ENCODE measurements around the gene PIP4P1. TPM values are rescaled to one million over a fixed set of nuclear protein-coding genes. Genes with fewer than 3 reads are reported as not detected.
A peak's percentile ranks its signal among the peaks of the same experiment; 100 is the strongest.

PIP4P1 gene
- total and polyA plus RNA-seq, 2 of the 13 experiments (the other 11 are each of a cell fraction or from before 2014, with no cell fraction given) = 33.4 to 47.0 TPM

DNA sequence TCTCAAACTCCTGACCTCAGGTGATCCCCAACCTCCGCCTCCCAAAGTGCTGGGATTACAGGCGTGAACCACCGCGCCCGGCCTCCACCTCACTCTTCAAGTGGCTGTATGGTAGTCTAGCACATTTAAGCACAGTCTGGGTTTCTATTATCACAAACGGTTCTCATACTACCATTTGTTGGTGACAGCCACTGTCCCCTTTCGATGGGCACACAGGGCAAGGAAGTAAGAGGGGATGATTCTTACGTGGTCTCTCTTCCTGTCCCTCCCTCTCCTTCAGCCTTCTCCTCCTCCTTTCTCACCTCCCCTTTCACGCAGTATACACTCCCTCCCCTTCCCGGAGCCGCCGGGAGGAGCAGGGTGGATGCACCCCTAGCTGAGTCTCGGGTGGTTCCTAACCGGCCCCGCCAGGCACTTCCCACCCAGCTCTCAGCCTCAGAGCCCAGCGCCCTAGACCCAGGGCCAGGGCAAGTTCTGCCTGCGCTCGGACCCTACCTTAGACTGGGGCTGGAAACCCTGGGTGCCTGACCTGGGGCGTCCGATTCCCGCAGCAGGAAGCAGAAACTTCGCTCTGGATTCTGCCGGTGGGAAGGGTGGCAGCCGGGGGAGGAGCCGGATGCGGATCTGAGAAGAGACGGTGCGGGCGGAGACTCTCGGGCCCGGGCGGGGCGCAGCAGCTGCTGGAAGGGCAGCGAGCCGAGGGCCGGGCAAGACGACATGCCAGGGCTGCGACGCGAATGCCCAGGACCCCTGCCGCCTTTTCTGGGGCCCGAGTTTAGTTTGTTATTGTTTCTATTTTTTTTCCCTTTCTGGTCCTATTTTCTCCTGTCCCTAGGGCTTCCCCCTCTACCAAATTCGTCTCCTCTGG is 48.1 kb downstream of the PIP4P1 start, which contains the start of gene TEP1 (continued):
- TF ChIP-seq, protein P1, sequence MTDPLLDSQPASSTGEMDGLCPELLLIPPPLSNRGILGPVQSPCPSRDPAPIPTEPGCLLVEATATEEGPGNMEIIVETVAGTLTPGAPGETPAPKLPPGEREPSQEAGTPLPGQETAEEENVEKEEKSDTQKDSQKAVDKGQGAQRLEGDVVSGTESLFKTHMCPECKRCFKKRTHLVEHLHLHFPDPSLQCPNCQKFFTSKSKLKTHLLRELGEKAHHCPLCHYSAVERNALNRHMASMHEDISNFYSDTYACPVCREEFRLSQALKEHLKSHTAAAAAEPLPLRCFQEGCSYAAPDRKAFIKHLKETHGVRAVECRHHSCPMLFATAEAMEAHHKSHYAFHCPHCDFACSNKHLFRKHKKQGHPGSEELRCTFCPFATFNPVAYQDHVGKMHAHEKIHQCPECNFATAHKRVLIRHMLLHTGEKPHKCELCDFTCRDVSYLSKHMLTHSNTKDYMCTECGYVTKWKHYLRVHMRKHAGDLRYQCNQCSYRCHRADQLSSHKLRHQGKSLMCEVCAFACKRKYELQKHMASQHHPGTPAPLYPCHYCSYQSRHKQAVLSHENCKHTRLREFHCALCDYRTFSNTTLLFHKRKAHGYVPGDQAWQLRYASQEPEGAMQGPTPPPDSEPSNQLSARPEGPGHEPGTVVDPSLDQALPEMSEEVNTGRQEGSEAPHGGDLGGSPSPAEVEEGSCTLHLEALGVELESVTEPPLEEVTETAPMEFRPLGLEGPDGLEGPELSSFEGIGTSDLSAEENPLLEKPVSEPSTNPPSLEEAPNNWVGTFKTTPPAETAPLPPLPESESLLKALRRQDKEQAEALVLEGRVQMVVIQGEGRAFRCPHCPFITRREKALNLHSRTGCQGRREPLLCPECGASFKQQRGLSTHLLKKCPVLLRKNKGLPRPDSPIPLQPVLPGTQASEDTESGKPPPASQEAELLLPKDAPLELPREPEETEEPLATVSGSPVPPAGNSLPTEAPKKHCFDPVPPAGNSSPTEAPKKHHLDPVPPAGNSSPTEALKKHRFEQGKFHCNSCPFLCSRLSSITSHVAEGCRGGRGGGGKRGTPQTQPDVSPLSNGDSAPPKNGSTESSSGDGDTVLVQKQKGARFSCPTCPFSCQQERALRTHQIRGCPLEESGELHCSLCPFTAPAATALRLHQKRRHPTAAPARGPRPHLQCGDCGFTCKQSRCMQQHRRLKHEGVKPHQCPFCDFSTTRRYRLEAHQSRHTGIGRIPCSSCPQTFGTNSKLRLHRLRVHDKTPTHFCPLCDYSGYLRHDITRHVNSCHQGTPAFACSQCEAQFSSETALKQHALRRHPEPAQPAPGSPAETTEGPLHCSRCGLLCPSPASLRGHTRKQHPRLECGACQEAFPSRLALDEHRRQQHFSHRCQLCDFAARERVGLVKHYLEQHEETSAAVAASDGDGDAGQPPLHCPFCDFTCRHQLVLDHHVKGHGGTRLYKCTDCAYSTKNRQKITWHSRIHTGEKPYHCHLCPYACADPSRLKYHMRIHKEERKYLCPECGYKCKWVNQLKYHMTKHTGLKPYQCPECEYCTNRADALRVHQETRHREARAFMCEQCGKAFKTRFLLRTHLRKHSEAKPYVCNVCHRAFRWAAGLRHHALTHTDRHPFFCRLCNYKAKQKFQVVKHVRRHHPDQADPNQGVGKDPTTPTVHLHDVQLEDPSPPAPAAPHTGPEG (CRISPR knock-in tag; IDR thresholded peaks at IDR 0.05) = peak; percentile 99
- TF ChIP-seq ELF1 (CRISPR knock-in tag; IDR thresholded peaks at IDR 0.05) (peak; percentile 70), POLR2G (IDR thresholded peaks at IDR 0.05; ENCODE audit: low read depth, low read length) (peak; percentile 96), IRF2 (CRISPR knock-in tag; IDR thresholded peaks at IDR 0.05) (peak; percentile 43; the same call in 1 of the 2 replicates), RXRB (CRISPR knock-in tag; IDR thresholded peaks at IDR 0.05; ENCODE audit: borderline replicate concordance) (0 out of 2 replicates have a peak, but pooled peaks have one; percentile 17), FOXA1 (IDR thresholded peaks at IDR 0.05) (no peak), FOXA1 (CRISPR knock-in tag; IDR thresholded peaks at IDR 0.05) (no peak; the same call in 1 of the 2 replicates), ZNF451 (CRISPR knock-in tag; IDR thresholded peaks at IDR 0.05) (no peak; the same call in 1 of the 2 replicates), ZNF550 (CRISPR knock-in tag; IDR thresholded peaks at IDR 0.05; ENCODE audit: borderline replicate concordance) (no peak), RBAK (CRISPR knock-in tag; IDR thresholded peaks at IDR 0.05) (no peak), ZKSCAN5 (CRISPR knock-in tag; IDR thresholded peaks at IDR 0.05) (peak; percentile 99)
- TF ChIP-seq, protein P2, sequence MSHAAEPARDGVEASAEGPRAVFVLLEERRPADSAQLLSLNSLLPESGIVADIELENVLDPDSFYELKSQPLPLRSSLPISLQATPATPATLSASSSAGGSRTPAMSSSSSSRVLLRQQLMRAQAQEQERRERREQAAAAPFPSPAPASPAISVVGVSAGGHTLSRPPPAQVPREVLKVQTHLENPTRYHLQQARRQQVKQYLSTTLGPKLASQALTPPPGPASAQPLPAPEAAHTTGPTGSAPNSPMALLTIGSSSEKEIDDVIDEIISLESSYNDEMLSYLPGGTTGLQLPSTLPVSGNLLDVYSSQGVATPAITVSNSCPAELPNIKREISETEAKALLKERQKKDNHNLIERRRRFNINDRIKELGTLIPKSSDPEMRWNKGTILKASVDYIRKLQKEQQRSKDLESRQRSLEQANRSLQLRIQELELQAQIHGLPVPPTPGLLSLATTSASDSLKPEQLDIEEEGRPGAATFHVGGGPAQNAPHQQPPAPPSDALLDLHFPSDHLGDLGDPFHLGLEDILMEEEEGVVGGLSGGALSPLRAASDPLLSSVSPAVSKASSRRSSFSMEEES (CRISPR knock-in tag; IDR thresholded peaks at IDR 0.05) = no peak
- TF ChIP-seq, protein P3, sequence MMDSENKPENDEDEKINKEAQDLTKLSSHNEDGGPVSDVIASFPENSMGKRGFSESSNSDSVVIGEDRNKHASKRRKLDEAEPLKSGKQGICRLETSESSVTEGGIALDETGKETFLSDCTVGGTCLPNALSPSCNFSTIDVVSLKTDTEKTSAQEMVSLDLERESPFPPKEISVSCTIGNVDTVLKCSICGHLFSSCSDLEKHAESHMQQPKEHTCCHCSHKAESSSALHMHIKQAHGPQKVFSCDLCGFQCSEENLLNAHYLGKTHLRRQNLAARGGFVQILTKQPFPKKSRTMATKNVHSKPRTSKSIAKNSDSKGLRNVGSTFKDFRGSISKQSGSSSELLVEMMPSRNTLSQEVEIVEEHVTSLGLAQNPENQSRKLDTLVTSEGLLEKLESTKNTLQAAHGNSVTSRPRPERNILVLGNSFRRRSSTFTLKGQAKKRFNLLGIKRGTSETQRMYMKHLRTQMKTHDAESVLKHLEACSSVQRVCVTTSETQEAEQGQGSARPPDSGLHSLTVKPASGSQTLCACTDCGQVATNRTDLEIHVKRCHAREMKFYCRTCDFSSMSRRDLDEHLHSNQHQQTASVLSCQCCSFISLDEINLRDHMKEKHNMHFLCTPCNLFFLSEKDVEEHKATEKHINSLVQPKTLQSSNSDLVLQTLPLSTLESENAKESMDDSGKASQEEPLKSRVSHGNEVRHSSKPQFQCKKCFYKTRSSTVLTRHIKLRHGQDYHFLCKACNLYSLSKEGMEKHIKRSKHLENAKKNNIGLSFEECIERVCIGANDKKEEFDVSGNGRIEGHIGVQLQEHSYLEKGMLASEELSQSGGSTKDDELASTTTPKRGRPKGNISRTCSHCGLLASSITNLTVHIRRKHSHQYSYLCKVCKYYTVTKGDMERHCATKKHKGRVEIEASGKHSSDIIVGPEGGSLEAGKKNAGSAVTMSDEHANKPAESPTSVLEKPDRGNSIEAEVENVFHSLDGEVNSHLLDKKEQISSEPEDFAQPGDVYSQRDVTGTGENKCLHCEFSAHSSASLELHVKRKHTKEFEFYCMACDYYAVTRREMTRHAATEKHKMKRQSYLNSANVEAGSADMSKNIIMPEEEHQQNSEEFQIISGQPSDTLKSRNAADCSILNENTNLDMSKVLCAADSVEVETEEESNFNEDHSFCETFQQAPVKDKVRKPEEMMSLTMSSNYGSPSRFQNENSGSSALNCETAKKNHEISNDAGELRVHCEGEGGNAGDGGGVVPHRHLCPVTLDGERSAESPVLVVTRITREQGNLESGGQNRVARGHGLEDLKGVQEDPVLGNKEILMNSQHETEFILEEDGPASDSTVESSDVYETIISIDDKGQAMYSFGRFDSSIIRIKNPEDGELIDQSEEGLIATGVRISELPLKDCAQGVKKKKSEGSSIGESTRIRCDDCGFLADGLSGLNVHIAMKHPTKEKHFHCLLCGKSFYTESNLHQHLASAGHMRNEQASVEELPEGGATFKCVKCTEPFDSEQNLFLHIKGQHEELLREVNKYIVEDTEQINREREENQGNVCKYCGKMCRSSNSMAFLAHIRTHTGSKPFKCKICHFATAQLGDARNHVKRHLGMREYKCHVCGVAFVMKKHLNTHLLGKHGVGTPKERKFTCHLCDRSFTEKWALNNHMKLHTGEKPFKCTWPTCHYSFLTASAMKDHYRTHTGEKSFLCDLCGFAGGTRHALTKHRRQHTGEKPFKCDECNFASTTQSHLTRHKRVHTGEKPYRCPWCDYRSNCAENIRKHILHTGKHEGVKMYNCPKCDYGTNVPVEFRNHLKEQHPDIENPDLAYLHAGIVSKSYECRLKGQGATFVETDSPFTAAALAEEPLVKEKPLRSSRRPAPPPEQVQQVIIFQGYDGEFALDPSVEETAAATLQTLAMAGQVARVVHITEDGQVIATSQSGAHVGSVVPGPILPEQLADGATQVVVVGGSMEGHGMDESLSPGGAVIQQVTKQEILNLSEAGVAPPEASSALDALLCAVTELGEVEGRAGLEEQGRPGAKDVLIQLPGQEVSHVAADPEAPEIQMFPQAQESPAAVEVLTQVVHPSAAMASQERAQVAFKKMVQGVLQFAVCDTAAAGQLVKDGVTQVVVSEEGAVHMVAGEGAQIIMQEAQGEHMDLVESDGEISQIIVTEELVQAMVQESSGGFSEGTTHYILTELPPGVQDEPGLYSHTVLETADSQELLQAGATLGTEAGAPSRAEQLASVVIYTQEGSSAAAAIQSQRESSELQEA (CRISPR knock-in tag; IDR thresholded peaks at IDR 0.05; ENCODE audit: not compliant biosample characterization) = peak; percentile 59
